Measurements from ENCODE around the gene GNGT2.

The GNGT2 gene

DNA sequence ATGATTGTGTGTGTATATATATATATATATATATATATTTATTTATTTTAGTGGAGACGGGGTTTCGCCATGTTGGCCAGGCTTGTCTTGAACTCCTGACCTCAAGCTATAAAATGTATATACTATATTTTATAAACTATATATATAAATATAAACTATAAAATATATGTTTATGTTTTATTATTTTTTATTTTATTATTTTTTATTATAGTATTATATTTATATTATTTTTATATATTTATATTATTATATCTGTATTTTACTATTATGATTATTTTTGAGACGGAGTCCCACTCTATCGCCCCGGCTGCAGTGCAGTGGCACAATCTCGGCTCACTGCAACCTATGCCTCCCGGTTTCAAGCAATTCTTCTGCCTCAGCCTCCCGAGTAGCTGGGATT is 30.7 kb upstream of the GNGT2 start:
- DNase-seq (ENCODE audit: low spot score), result no peak
- H3K9ac ChIP-seq (ENCODE audit: low read depth, low read length, poor library complexity), result no peak overlapping the region
- H2BK5ac ChIP-seq (ENCODE audit: low read length), result no peak overlapping the region
- WGBS, 2 donors (ENCODE audit: extremely low coverage in 2 of 2, insufficient read length in 2 of 2, insufficient replicate concordance in 1 of 2), result no CpG with 5 or more reads among the region's 8 CpGs
- no peak overlapping the region for H3K4me2 ChIP-seq (ENCODE audit: insufficient read depth, low read length, poor library complexity, severe bottlenecking)
- H2BK12ac ChIP-seq (ENCODE audit: low read length), result no peak overlapping the region
- H3K4me3 ChIP-seq (ENCODE audit: low read length in 2 of 2), result no peak overlapping the region
- H3K4me1 ChIP-seq (ENCODE audit: control insufficient read depth in 2 of 2, insufficient read depth in 1 of 2, low read depth in 1 of 2, low read length in 2 of 2), result peaks cover 0 to 1% of the 10 kb centered on the region in 2 donors
- no peak overlapping the region for H2BK15ac ChIP-seq (ENCODE audit: low read length)
- H3K79me1 ChIP-seq (ENCODE audit: low read depth, low read length), result no peaks in the 10 kb centered on the region
- H3K18ac ChIP-seq (ENCODE audit: low read length), result no peak overlapping the region
- no peak overlapping the region for H3K4ac ChIP-seq (ENCODE audit: low read length)
- H3K14ac ChIP-seq (ENCODE audit: low read length), result no peak overlapping the region
- H2AK5ac ChIP-seq (ENCODE audit: low read depth, low read length), result no peak overlapping the region
- H2BK120ac ChIP-seq (ENCODE audit: low read depth, low read length), result no peak overlapping the region
- no peaks in the 10 kb centered on the region for H3K36me3 ChIP-seq (replicated peaks in 1 of 2; ENCODE audit: control insufficient read depth in 2 of 2, insufficient read depth in 2 of 2, low read length in 2 of 2)
- peaks cover 0 to 2% (median 0%) of the 10 kb centered on the region in 3 experiments for H3K27me3 ChIP-seq (ENCODE audit: control insufficient read depth in 3 of 3, insufficient read depth in 3 of 3, low read depth in 1 of 3, low read length in 3 of 3)
- no peak overlapping the region for H4K91ac ChIP-seq (ENCODE audit: low read depth, low read length, poor library complexity)
- H3K9me3 ChIP-seq (replicated peaks in 1 of 2; ENCODE audit: control insufficient read depth in 2 of 2, insufficient read depth in 1 of 2, low read depth in 1 of 2, low read length in 2 of 2), result no peaks in the 10 kb centered on the region
- H2AFZ ChIP-seq (ENCODE audit: low read length), result no peak overlapping the region
- H3K23ac ChIP-seq (ENCODE audit: low read depth, low read length, poor library complexity), result no peak overlapping the region
- no peak overlapping the region for H4K8ac ChIP-seq (ENCODE audit: low read depth, low read length)
- no peak overlapping the region for H3K27ac ChIP-seq (replicated peaks; ENCODE audit: low read length)

- no peaks in the 10 kb centered on the region for H3K36me3 ChIP-seq (replicated peaks in 1 of 2; ENCODE audit: control insufficient read depth in 2 of 2, insufficient read depth in 2 of 2, low read length in 2 of 2)
- no peak overlapping the region for H3K27ac ChIP-seq (replicated peaks; ENCODE audit: low read length)
- H3K14ac ChIP-seq (ENCODE audit: low read length), result no peak overlapping the region
- no peaks in the 10 kb centered on the region for H3K9me3 ChIP-seq (replicated peaks in 1 of 2; ENCODE audit: control insufficient read depth in 2 of 2, insufficient read depth in 1 of 2, low read depth in 1 of 2, low read length in 2 of 2)
- H3K79me1 ChIP-seq (ENCODE audit: low read depth, low read length), result no peaks in the 10 kb centered on the region
- no peak overlapping the region for H2AK5ac ChIP-seq (ENCODE audit: low read depth, low read length)
- no peak overlapping the region for H2BK120ac ChIP-seq (ENCODE audit: low read depth, low read length)
- H3K4me3 ChIP-seq (ENCODE audit: low read length in 2 of 2), result no peak overlapping the region
- H3K4ac ChIP-seq (ENCODE audit: low read length), result no peak overlapping the region
- no peak overlapping the region for H2AFZ ChIP-seq (ENCODE audit: low read length)
- H3K27me3 ChIP-seq (ENCODE audit: control insufficient read depth in 3 of 3, insufficient read depth in 3 of 3, low read depth in 1 of 3, low read length in 3 of 3), result peaks cover 0 to 2% (median under 1%) of the 10 kb centered on the region in 3 experiments
- H2BK12ac ChIP-seq (ENCODE audit: low read length), result no peak overlapping the region
- H3K18ac ChIP-seq (ENCODE audit: low read length), result no peak overlapping the region
- H4K91ac ChIP-seq (ENCODE audit: low read depth, low read length, poor library complexity), result no peak overlapping the region
- H4K8ac ChIP-seq (ENCODE audit: low read depth, low read length), result no peak overlapping the region
- H3K4me2 ChIP-seq (ENCODE audit: insufficient read depth, low read length, poor library complexity, severe bottlenecking), result no peak overlapping the region
- no peak overlapping the region for H3K23ac ChIP-seq (ENCODE audit: low read depth, low read length, poor library complexity)
- H3K4me1 ChIP-seq (ENCODE audit: control insufficient read depth in 2 of 2, insufficient read depth in 1 of 2, low read depth in 1 of 2, low read length in 2 of 2), result peaks cover 0 to 1% of the 10 kb centered on the region in 2 donors
- no CpG with 5 or more reads among the region's 1 CpG for WGBS, 2 donors (ENCODE audit: extremely low coverage in 2 of 2, insufficient read length in 2 of 2, insufficient replicate concordance in 1 of 2)
- no peak overlapping the region for H3K9ac ChIP-seq (ENCODE audit: low read depth, low read length, poor library complexity)
- H2BK5ac ChIP-seq (ENCODE audit: low read length), result no peak overlapping the region
- DNase-seq (ENCODE audit: low spot score), result no peak
- no peak overlapping the region for H2BK15ac ChIP-seq (ENCODE audit: low read length)
Measured at GRCh38 chr17:49240619-49241018, 30.2 kb upstream of the GNGT2 start.

- Histone ChIP-seq H3K18ac (ENCODE audit: low read length) (no peak overlapping the region), H2BK120ac (ENCODE audit: low read depth, low read length) (no peak overlapping the region), H3K9me3 (replicated peaks in 1 of 2; ENCODE audit: control insufficient read depth in 2 of 2, insufficient read depth in 1 of 2, low read depth in 1 of 2, low read length in 2 of 2) (no peaks in the 10 kb centered on the region), H3K9ac (ENCODE audit: low read depth, low read length, poor library complexity) (no peak overlapping the region), H3K14ac (ENCODE audit: low read length) (no peak overlapping the region), H3K4me2 (ENCODE audit: insufficient read depth, low read length, poor library complexity, severe bottlenecking) (no peak overlapping the region), H3K4ac (ENCODE audit: low read length) (no peak overlapping the region), H2BK12ac (ENCODE audit: low read length) (no peak overlapping the region), H3K27ac (replicated peaks; ENCODE audit: low read length) (no peak overlapping the region), H3K23ac (ENCODE audit: low read depth, low read length, poor library complexity) (no peak overlapping the region), H2AFZ (ENCODE audit: low read length) (no peak overlapping the region), H4K8ac (ENCODE audit: low read depth, low read length) (no peak overlapping the region), H3K4me3 (ENCODE audit: low read length in 2 of 2) (no peak overlapping the region), H2AK5ac (ENCODE audit: low read depth, low read length) (no peak overlapping the region), H3K79me1 (ENCODE audit: low read depth, low read length) (no peaks in the 10 kb centered on the region), H4K91ac (ENCODE audit: low read depth, low read length, poor library complexity) (no peak overlapping the region), H2BK15ac (ENCODE audit: low read length) (no peak overlapping the region), H3K4me1 (ENCODE audit: control insufficient read depth in 2 of 2, insufficient read depth in 1 of 2, low read depth in 1 of 2, low read length in 2 of 2) (peaks cover 0 to 1% of the 10 kb centered on the region in 2 donors), H2BK5ac (ENCODE audit: low read length) (no peak overlapping the region), H3K36me3 (replicated peaks in 1 of 2; ENCODE audit: control insufficient read depth in 2 of 2, insufficient read depth in 2 of 2, low read length in 2 of 2) (no peaks in the 10 kb centered on the region), H3K27me3 (ENCODE audit: control insufficient read depth in 3 of 3, insufficient read depth in 3 of 3, low read depth in 1 of 3, low read length in 3 of 3) (peaks cover 0 to 2% (median 2%) of the 10 kb centered on the region in 3 experiments)
- DNase-seq (ENCODE audit: low spot score), result no peak
- WGBS, 2 donors (ENCODE audit: extremely low coverage in 2 of 2, insufficient read length in 2 of 2, insufficient replicate concordance in 1 of 2), result no CpG with 5 or more reads among the region's 1 CpG
Measured at GRCh38 chr17:49239963-49240362, 29.6 kb upstream of the GNGT2 start.

DNA sequence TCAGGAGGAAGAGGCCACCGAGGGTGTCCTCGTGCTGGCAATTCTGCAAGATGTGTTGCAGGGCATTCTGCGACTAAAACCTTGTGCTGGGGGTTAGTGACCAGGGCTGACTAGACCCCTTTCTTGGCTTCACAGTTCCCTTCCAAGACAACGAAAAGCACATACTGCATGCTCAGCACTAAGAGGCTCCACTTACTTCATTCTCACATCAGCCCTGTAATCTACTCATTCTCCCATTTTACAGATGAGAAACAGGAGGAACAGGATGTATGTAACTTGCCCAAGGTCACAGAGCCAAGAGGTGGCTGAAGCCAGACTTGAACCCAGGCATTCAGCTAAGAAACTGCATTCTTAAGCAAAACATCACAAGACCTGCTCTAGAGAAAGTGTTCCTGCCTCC is 25.5 kb upstream of the GNGT2 start:
- Histone ChIP-seq H2BK120ac (ENCODE audit: low read depth, low read length) (no peak overlapping the region), H3K79me1 (ENCODE audit: low read depth, low read length) (no peaks in the 10 kb centered on the region), H3K9ac (ENCODE audit: low read depth, low read length, poor library complexity) (no peak overlapping the region), H3K27me3 (ENCODE audit: control insufficient read depth in 3 of 3, insufficient read depth in 3 of 3, low read depth in 1 of 3, low read length in 3 of 3) (peaks cover 3 to 13% (median 10%) of the 10 kb centered on the region in 3 experiments), H3K14ac (ENCODE audit: low read length) (no peak overlapping the region), H2BK15ac (ENCODE audit: low read length) (no peak overlapping the region), H4K91ac (ENCODE audit: low read depth, low read length, poor library complexity) (no peak overlapping the region), H3K4me1 (ENCODE audit: control insufficient read depth in 2 of 2, insufficient read depth in 1 of 2, low read depth in 1 of 2, low read length in 2 of 2) (peaks cover 1 to 2% of the 10 kb centered on the region in 2 donors), H4K8ac (ENCODE audit: low read depth, low read length) (no peak overlapping the region), H2BK5ac (ENCODE audit: low read length) (no peak overlapping the region), H3K4me2 (ENCODE audit: insufficient read depth, low read length, poor library complexity, severe bottlenecking) (no peak overlapping the region), H2AK5ac (ENCODE audit: low read depth, low read length) (no peak overlapping the region), H3K36me3 (replicated peaks in 1 of 2; ENCODE audit: control insufficient read depth in 2 of 2, insufficient read depth in 2 of 2, low read length in 2 of 2) (no peaks in the 10 kb centered on the region), H2BK12ac (ENCODE audit: low read length) (no peak overlapping the region), H3K9me3 (replicated peaks in 1 of 2; ENCODE audit: control insufficient read depth in 2 of 2, insufficient read depth in 1 of 2, low read depth in 1 of 2, low read length in 2 of 2) (peaks cover 0 to 2% of the 10 kb centered on the region in 2 donors), H3K4me3 (ENCODE audit: low read length in 2 of 2) (no peak overlapping the region), H3K4ac (ENCODE audit: low read length) (no peak overlapping the region), H2AFZ (ENCODE audit: low read length) (no peak overlapping the region), H3K18ac (ENCODE audit: low read length) (no peak overlapping the region), H3K27ac (replicated peaks; ENCODE audit: low read length) (no peak overlapping the region), H3K23ac (ENCODE audit: low read depth, low read length, poor library complexity) (no peak overlapping the region)
- no CpG with 5 or more reads among the region's 4 CpGs for WGBS, 2 donors (ENCODE audit: extremely low coverage in 2 of 2, insufficient read length in 2 of 2, insufficient replicate concordance in 1 of 2)
- DNase-seq (ENCODE audit: low spot score), result no peak
